Measurements from ENCODE around the gene UNC5C.

UNC5C gene

GRCh38 chr4:95362906-95363558, 185.7 kb downstream of the UNC5C start:
- no peak for TF ChIP-seq CTCF (IDR thresholded peaks at IDR 0.05; ENCODE audit: low read depth, low read length)
- peak; percentile 37 to 49 for DNase-seq (ENCODE audit: low read depth in 2 of 2)

GRCh38 chr4:95362066-95362465, 186.7 kb downstream of the UNC5C start:
- DNase-seq (ENCODE audit: low read depth in 2 of 2), result no peak
- no peak for TF ChIP-seq CTCF (IDR thresholded peaks at IDR 0.05; ENCODE audit: low read depth, low read length)
- no peak overlapping the region for H3K4me3 ChIP-seq (replicated peaks in 1 of 2; ENCODE audit: low read depth in 2 of 2, low read length in 2 of 2)

More at GRCh38 chr4:95362906-95363558, 185.7 kb downstream of the UNC5C start:
- H3K4me3 ChIP-seq (replicated peaks in 1 of 2; ENCODE audit: low read depth in 2 of 2, low read length in 2 of 2), result no peak overlapping the region

GRCh38 chr4:95361696-95361965, 187.1 kb downstream of the UNC5C start:
- H3K4me3 ChIP-seq (replicated peaks in 1 of 2; ENCODE audit: low read depth in 2 of 2, low read length in 2 of 2), result no peak overlapping the region
- no peak for TF ChIP-seq CTCF (IDR thresholded peaks at IDR 0.05; ENCODE audit: low read depth, low read length)
- no peak for DNase-seq (ENCODE audit: low read depth in 2 of 2)

- no peak overlapping the region for H3K4me3 ChIP-seq (replicated peaks in 1 of 2; ENCODE audit: low read depth in 2 of 2, low read length in 2 of 2)
- no peak for DNase-seq (ENCODE audit: low read depth in 2 of 2)
- TF ChIP-seq CTCF (IDR thresholded peaks at IDR 0.05; ENCODE audit: low read depth, low read length), result no peak
These were observed 187.7 kb downstream of the UNC5C start for GRCh38 chr4:95360906-95361695.

GRCh38 chr4:95360256-95360903, 188.4 kb downstream of the UNC5C start:
- no peak overlapping the region for H3K4me3 ChIP-seq (replicated peaks in 1 of 2; ENCODE audit: low read depth in 2 of 2, low read length in 2 of 2)
- TF ChIP-seq CTCF (IDR thresholded peaks at IDR 0.05; ENCODE audit: low read depth, low read length), result no peak
- no peak for DNase-seq (ENCODE audit: low read depth in 2 of 2)

- DNase-seq (ENCODE audit: low read depth in 2 of 2), result no peak
- no peak for TF ChIP-seq CTCF (IDR thresholded peaks at IDR 0.05; ENCODE audit: low read depth, low read length)
- no peak overlapping the region for H3K4me3 ChIP-seq (replicated peaks in 1 of 2; ENCODE audit: low read depth in 2 of 2, low read length in 2 of 2)
These were observed 190.4 kb downstream of the UNC5C start for GRCh38 chr4:95358421-95358820.
